GM12878 (cell line): ENCODE data around the gene MGAT5. TPM values are rescaled to one million over a fixed set of nuclear protein-coding genes. Genes with fewer than 3 reads are reported as not detected.

Experiments
- ATAC-seq: fragments of 200-7000 bp; cut with Tn5 transposase; 3 replicates; pipeline ENCODE4 v1.9.1; 2020; ENCODE audit warnings: mild to moderate bottlenecking, moderate library complexity
- BruUV-seq: library from RNA; stranded (reverse); fragments of 400-500 nt; replicated peaks from 2 replicates; lab custom pipeline; 2021; lab: Mats Ljungman, UMichigan
- CTCF ChIA-PET: fragments of 300-600 bp; sonication (Branson Sonifier 250); formaldehyde crosslinking; extraction: SDS; loops from one replicate; lab custom pipeline; 2021; ENCODE audit warnings: inconsistent platforms; lab: Yijun Ruan, JAX
- POLR2A ChIA-PET: fragments of 350-600 bp; formaldehyde crosslinking; extraction: SDS; loops from one replicate; lab custom pipeline; 2021; ENCODE audit warnings: inconsistent platforms; lab: Charles Lee
- RAD21 ChIA-PET: fragments of 300-600 bp; sonication (Branson Sonifier 250); formaldehyde crosslinking; loops from one replicate; lab custom pipeline; 2023; ENCODE audit warnings: antibody characterized with exemption; ENCODE audit not compliant: unreplicated experiment; lab: Charles Lee
- SMC1A ChIA-PET: fragments of 300-600 bp; sonication (Branson Sonifier 250); formaldehyde crosslinking; loops from one replicate; lab custom pipeline; 2023; ENCODE audit not compliant: unreplicated experiment, uncharacterized antibody; lab: Charles Lee
- DNase-seq: peaks from one replicate; pipeline ENCODE4 v3.0.0-alpha.2; 2011; ENCODE audit warnings: low read depth, low spot score
- FAIRE-seq: peaks from 3 replicates; lab custom pipeline; 2011; peaks lifted over from hg19 to GRCh38; lab: Jason Lieb, UNC
- H2AFZ ChIP-seq: 2 replicates; pipeline ENCODE4 v1.6.0; 2011; ENCODE audit warnings: low read depth, low read length, control low read depth; ENCODE audit not compliant: control insufficient read depth
- H3K27ac ChIP-seq: 2 replicates; pipeline ENCODE4 v1.5.1; 2011; ENCODE audit warnings: control low read depth; ENCODE audit not compliant: control insufficient read depth, insufficient read depth
- H3K27me3 ChIP-seq, 2 experiments: replicated peaks in 1 of 2; 2 replicates each; pipeline versions ENCODE4 v1.6.0 to v1.6.1; 2011; ENCODE audit warnings: low read length in 1 of 2; ENCODE audit not compliant: control insufficient read depth in 2 of 2, insufficient read depth in 2 of 2
- H3K36me3 ChIP-seq, 2 experiments: 2 replicates each; pipeline ENCODE4 v1.5.1; 2011; ENCODE audit warnings: low read length in 1 of 2; ENCODE audit not compliant: control insufficient read depth in 2 of 2, insufficient read depth in 2 of 2
- H3K4me1 ChIP-seq: 2 replicates; pipeline ENCODE4 v1.6.1; 2011; ENCODE audit warnings: mild to moderate bottlenecking, low read length, moderate library complexity, mixed read lengths; ENCODE audit not compliant: control insufficient read depth, insufficient read depth
- H3K4me2 ChIP-seq: 2 replicates; pipeline ENCODE4 v1.6.0; 2011; ENCODE audit warnings: control low read depth; ENCODE audit not compliant: control insufficient read depth, insufficient read depth
- H3K4me3 ChIP-seq: fragments of 200-600 bp; sonication (generic); 2 replicates; pipeline ENCODE4 v1.5.1; 2016
- H3K79me2 ChIP-seq: 2 replicates; pipeline ENCODE4 v1.6.0; 2011; ENCODE audit warnings: low read length; ENCODE audit not compliant: control insufficient read depth, insufficient read depth
- H3K9ac ChIP-seq: 2 replicates; pipeline ENCODE4 v1.8.0; 2011; ENCODE audit warnings: low read length, control low read depth, mixed read lengths; ENCODE audit not compliant: control insufficient read depth, insufficient read depth
- H3K9me3 ChIP-seq: replicated peaks from 3 replicates; pipeline ENCODE4 v1.5.1; 2011; ENCODE audit warnings: mild to moderate bottlenecking, low read length; ENCODE audit not compliant: control insufficient read depth, insufficient read depth
- H4K20me1 ChIP-seq: 2 replicates; pipeline ENCODE4 v1.6.0; 2011; ENCODE audit not compliant: control insufficient read depth, insufficient read depth
- CHD4 ChIP-seq: fragments of 200-600 bp; sonication (generic); IDR thresholded peaks from 2 replicates; pipeline ENCODE4 v1.6.1; 2016; ENCODE audit warnings: mild to moderate bottlenecking
- FOS ChIP-seq: IDR thresholded peaks from 3 replicates; pipeline ENCODE4 v1.6.1; 2011; ENCODE audit warnings: borderline replicate concordance; ENCODE audit not compliant: insufficient read length; ENCODE audit errors: extremely low read depth
- FOXK2 ChIP-seq: fragments of 450-650 bp; IDR thresholded peaks from 2 replicates; pipeline ENCODE4 v1.6.1; 2017; ENCODE audit warnings: mild to moderate bottlenecking, moderate library complexity
- GABPA ChIP-seq: IDR thresholded peaks from 2 replicates; pipeline ENCODE4 v1.6.1; 2014; ENCODE audit warnings: antibody characterized with exemption, low read depth, mild to moderate bottlenecking, inconsistent platforms
- MEF2B ChIP-seq: fragments of 450-650 bp; IDR thresholded peaks from 2 replicates; pipeline ENCODE4 v1.6.1; 2018; ENCODE audit warnings: mild to moderate bottlenecking, moderate library complexity; ENCODE audit not compliant: partially characterized antibody, poor library complexity, severe bottlenecking
- PAX5 ChIP-seq: IDR thresholded peaks from 2 replicates; pipeline ENCODE4 v1.6.1; 2011; ENCODE audit warnings: low read depth, low read length, borderline replicate concordance
- RAD21 ChIP-seq: IDR thresholded peaks from 2 replicates; pipeline ENCODE4 v1.6.1; 2011; ENCODE audit warnings: mild to moderate bottlenecking, low read depth, low read length, moderate library complexity; ENCODE audit not compliant: insufficient read depth
- RFX5 ChIP-seq: IDR thresholded peaks from 2 replicates; pipeline ENCODE4 v1.6.1; 2011; ENCODE audit warnings: low read depth, low read length, improper control_type of control experiment
- SMARCA5 ChIP-seq: fragments of 450-650 bp; IDR thresholded peaks from 2 replicates; pipeline ENCODE4 v1.6.1; 2017; ENCODE audit warnings: mild to moderate bottlenecking
- SUZ12 ChIP-seq: fragments of 200-600 bp; sonication (generic); IDR thresholded peaks from one replicate; pipeline ENCODE4 v1.6.1; 2018; ENCODE audit warnings: antibody characterized with exemption, mild to moderate bottlenecking; ENCODE audit not compliant: unreplicated experiment
- TARDBP ChIP-seq: IDR thresholded peaks from 2 replicates; pipeline ENCODE4 v1.6.1; 2016; ENCODE audit warnings: borderline replicate concordance
- ZZZ3 ChIP-seq: IDR thresholded peaks from 2 replicates; pipeline ENCODE4 v1.6.1; 2011; ENCODE audit warnings: low read depth; ENCODE audit not compliant: control insufficient read depth, insufficient read length
- WGBS: methylation state at CpG from one replicate; pipeline ENCODE4 v1.1.6; 2016; ENCODE audit warnings: low lambda C conversion rate; ENCODE audit not compliant: insufficient replicate concordance, insufficient coverage; ENCODE audit errors: missing lambda C conversion rate; 5-methylcytosine and 5-hydroxymethylcytosine counted together
- in situ Hi-C: fragments of 300-500 bp; cut with MboI; formaldehyde crosslinking; loops from 9 replicates; pipeline ENCODE4 v1.14.3; 2018; ENCODE audit warnings: mixed read lengths
- intact Hi-C: fragments of 100-400 bp; cut with micrococcal nuclease; formaldehyde crosslinking; loops from one replicate; pipeline ENCODE4 v1.14.2; 2022; ENCODE audit not compliant: unreplicated experiment
- polyA plus RNA-seq, 11 experiments: library from polyadenylated mRNA; depleted of rRNA in 4 of 11; unstranded in 6 of 11; stranded (reverse) in 5 of 11; fragments of >200 nt; fragmentation: Nextera tagmentation in 4 of 11; fragmentation: Illumina TruSeq in 1 of 11; extraction: Ambion mirVana in 4 of 11; extraction: Trizol in 1 of 11; gene quantifications; 1 replicate in 1 of 11; 2 replicates in 10 of 11; pipeline versions ENCODE4 v1.2.1 to v1.2.3, GENCODE V29; 2011 to 2016; ENCODE audit warnings: inconsistent platforms in 2 of 11, missing spikeins in 2 of 11, low read depth in 1 of 11
- total RNA-seq, 4 experiments: library from RNA; depleted of rRNA in 3 of 4; stranded (reverse); fragments of >200 nt in 3 of 4; fragmentation: Illumina TruSeq in 1 of 4; extraction: Trizol in 1 of 4; gene quantifications; 2 replicates each; pipeline versions ENCODE4 v1.2.1 to v1.2.3, GENCODE V29; 2013 to 2021
- TF ChIP-seq, protein P1 (sequence below): fragments of 450-650 bp; IDR thresholded peaks from 2 replicates; pipeline ENCODE4 v1.6.1; 2017; ENCODE audit warnings: mild to moderate bottlenecking, low read depth, inconsistent platforms; ENCODE audit not compliant: poor library complexity, severe bottlenecking
- TF ChIP-seq, protein P2 (sequence below), 3 experiments: IDR thresholded peaks in 2 of 3; conservative IDR thresholded peaks in 1 of 3; 2 replicates each; pipeline ENCODE4 v1.5.1; 2011; ENCODE audit warnings: low read depth in 3 of 3, low read length in 3 of 3, mild to moderate bottlenecking in 3 of 3, control low read depth in 2 of 3, moderate library complexity in 2 of 3, inconsistent platforms in 1 of 3, mixed read lengths in 1 of 3; ENCODE audit not compliant: control insufficient read depth in 2 of 3, insufficient read depth in 1 of 3; ENCODE audit errors: extremely low read depth in 1 of 3
- TF ChIP-seq, protein P3 (sequence below): fragments of 450-650 bp; IDR thresholded peaks from 2 replicates; pipeline ENCODE4 v1.6.1; 2016; ENCODE audit warnings: mild to moderate bottlenecking, moderate library complexity, borderline replicate concordance

MGAT5 gene
- total and polyA plus RNA-seq, 10 of the 15 experiments (the other 5 are each of a cell fraction or from before 2014, with no cell fraction given): 4.9 to 104 (median 36.2) TPM

DNA sequence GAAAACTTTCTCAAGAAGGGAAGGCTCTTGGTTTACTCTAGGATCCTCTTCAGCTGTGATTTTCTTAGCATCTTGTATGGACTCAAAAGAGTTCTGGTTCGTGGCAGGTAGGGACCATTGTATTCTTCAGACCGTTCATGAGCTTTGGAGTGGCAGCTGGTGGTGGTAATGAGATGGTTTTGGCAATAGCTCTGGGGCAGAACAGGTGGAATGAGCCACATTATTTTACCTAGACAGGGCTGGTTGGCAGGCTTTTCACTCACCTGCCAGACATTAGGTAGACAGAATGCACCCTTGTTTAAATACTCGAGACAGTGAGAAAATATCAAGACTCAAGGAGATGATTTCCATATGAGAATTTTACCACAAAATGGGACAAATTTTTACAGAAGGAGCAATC is 26.2 kb upstream of the MGAT5 start:
- FAIRE-seq (no peak), ATAC-seq (no peak), DNase-seq (no peak)
- BruUV-seq: no TSS peak
- in situ Hi-C loops (no loop called here), intact Hi-C loops (no loop called here)
- 96% methylated on average over 3 of the region's 3 CpGs for WGBS
- Histone ChIP-seq H4K20me1 (peaks cover 6% of the 10 kb centered on the region), H3K4me1 (peaks cover 54% of the 10 kb centered on the region), H3K9me3 (peaks cover 15% of the 10 kb centered on the region), H3K4me3 (no peak overlapping the region), H3K9ac (no peak overlapping the region), H3K27ac (no peak overlapping the region), H3K4me2 (no peak overlapping the region), H3K36me3 (no peaks in the 10 kb centered on the region)
- SMC1A ChIA-PET: interaction anchor here (1.4 to 2.4 kb wide), 4 partner anchors 11 to 184 kb away, joined by 3 to 10 read pairs (median 4); no protein-coding TSS in a partner anchor
- no peak for TF ChIP-seq FOS
- no peak for TF ChIP-seq RFX5
- no peak for TF ChIP-seq ZZZ3
- no peak for TF ChIP-seq FOXK2
- TF ChIP-seq, protein P1, sequence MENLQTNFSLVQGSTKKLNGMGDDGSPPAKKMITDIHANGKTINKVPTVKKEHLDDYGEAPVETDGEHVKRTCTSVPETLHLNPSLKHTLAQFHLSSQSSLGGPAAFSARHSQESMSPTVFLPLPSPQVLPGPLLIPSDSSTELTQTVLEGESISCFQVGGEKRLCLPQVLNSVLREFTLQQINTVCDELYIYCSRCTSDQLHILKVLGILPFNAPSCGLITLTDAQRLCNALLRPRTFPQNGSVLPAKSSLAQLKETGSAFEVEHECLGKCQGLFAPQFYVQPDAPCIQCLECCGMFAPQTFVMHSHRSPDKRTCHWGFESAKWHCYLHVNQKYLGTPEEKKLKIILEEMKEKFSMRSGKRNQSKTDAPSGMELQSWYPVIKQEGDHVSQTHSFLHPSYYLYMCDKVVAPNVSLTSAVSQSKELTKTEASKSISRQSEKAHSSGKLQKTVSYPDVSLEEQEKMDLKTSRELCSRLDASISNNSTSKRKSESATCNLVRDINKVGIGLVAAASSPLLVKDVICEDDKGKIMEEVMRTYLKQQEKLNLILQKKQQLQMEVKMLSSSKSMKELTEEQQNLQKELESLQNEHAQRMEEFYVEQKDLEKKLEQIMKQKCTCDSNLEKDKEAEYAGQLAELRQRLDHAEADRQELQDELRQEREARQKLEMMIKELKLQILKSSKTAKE: no peak
- no peak for TF ChIP-seq SMARCA5
- TF ChIP-seq PAX5: no peak
- TF ChIP-seq, protein P2, sequence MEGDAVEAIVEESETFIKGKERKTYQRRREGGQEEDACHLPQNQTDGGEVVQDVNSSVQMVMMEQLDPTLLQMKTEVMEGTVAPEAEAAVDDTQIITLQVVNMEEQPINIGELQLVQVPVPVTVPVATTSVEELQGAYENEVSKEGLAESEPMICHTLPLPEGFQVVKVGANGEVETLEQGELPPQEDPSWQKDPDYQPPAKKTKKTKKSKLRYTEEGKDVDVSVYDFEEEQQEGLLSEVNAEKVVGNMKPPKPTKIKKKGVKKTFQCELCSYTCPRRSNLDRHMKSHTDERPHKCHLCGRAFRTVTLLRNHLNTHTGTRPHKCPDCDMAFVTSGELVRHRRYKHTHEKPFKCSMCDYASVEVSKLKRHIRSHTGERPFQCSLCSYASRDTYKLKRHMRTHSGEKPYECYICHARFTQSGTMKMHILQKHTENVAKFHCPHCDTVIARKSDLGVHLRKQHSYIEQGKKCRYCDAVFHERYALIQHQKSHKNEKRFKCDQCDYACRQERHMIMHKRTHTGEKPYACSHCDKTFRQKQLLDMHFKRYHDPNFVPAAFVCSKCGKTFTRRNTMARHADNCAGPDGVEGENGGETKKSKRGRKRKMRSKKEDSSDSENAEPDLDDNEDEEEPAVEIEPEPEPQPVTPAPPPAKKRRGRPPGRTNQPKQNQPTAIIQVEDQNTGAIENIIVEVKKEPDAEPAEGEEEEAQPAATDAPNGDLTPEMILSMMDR (IDR thresholded peaks at IDR 0.05 in 2 of 3, conservative IDR thresholded peaks at IDR 0.05 in 1 of 3; ENCODE audit: control insufficient read depth in 2 of 3, extremely low read depth in 1 of 3, insufficient read depth in 1 of 3, low read depth in 3 of 3, low read length in 3 of 3): no peak
- no peak for TF ChIP-seq RAD21
- no peak for TF ChIP-seq GABPA
- no peak for TF ChIP-seq TARDBP
- TF ChIP-seq SUZ12: no peak
- TF ChIP-seq MEF2B: no peak
- no peak for TF ChIP-seq CHD4
- TF ChIP-seq, protein P3, sequence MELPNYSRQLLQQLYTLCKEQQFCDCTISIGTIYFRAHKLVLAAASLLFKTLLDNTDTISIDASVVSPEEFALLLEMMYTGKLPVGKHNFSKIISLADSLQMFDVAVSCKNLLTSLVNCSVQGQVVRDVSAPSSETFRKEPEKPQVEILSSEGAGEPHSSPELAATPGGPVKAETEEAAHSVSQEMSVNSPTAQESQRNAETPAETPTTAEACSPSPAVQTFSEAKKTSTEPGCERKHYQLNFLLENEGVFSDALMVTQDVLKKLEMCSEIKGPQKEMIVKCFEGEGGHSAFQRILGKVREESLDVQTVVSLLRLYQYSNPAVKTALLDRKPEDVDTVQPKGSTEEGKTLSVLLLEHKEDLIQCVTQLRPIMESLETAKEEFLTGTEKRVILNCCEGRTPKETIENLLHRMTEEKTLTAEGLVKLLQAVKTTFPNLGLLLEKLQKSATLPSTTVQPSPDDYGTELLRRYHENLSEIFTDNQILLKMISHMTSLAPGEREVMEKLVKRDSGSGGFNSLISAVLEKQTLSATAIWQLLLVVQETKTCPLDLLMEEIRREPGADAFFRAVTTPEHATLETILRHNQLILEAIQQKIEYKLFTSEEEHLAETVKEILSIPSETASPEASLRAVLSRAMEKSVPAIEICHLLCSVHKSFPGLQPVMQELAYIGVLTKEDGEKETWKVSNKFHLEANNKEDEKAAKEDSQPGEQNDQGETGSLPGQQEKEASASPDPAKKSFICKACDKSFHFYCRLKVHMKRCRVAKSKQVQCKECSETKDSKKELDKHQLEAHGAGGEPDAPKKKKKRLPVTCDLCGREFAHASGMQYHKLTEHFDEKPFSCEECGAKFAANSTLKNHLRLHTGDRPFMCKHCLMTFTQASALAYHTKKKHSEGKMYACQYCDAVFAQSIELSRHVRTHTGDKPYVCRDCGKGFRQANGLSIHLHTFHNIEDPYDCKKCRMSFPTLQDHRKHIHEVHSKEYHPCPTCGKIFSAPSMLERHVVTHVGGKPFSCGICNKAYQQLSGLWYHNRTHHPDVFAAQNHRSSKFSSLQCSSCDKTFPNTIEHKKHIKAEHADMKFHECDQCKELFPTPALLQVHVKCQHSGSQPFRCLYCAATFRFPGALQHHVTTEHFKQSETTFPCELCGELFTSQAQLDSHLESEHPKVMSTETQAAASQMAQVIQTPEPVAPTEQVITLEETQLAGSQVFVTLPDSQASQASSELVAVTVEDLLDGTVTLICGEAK: no peak
- TF ChIP-seq, all 136 proteins: peak for 0
- POLR2A ChIA-PET: no interaction called here
- RAD21 ChIA-PET: interaction anchor here (0.5 to 1.4 kb wide), 2 partner anchors 184 to 268 kb away, joined by 3 to 7 read pairs; no protein-coding TSS in a partner anchor
- H2AFZ ChIP-seq: no peak overlapping the region
- no peaks in the 10 kb centered on the region for H3K27me3 ChIP-seq
- H3K79me2 ChIP-seq: peaks cover 91% of the 10 kb centered on the region
- CTCF ChIA-PET: interaction anchor here (0.9 to 8.2 kb wide), 7 partner anchors 10 to 184 kb away, joined by 3 to 45 read pairs (median 5); no protein-coding TSS in a partner anchor
